Measurements from ENCODE around the gene ARNT2. TPM values are rescaled to one million over a fixed set of nuclear protein-coding genes. Genes with fewer than 3 reads are reported as not detected.
"Not testable (repeated sequence)": the region's sequence is repeated elsewhere in the genome, so short reads cannot be mapped to it uniquely, and the experiment has no call there.

The ARNT2 gene
- total RNA-seq, 6 experiments from 2014 or later = 2.4 to 16.6 (median 15.5) TPM

DNA sequence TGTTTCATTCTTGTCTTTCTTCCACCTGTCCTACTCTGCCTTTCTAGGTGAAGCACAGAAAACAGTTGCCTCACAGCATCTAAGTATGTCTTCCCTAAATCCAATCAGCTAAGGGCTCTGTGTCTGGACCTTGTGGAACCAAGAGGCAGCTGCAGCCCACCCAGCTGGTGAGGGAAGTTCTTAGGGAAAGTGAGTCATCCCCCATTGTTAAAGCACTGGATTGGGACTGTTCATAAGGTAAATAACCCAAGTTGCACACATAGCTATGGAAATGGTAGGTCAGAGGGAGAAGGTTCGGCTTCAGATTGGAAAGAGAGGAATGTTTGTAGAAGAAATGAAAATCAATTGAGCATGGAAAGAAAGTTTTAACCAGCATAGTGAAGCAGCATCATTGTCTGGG is 18.0 kb upstream of the ARNT2 start:
- Mint-ChIP-seq H3K27ac (no peak overlapping the region), H3K9me3 (no peaks in the 10 kb centered on the region), H3K4me3 (no peak overlapping the region), H3K36me3 (ENCODE audit: low read depth) (no peaks in the 10 kb centered on the region), H3K4me1 (ENCODE audit: low read depth) (no peaks in the 10 kb centered on the region), H3K27me3 (ENCODE audit: insufficient read depth) (peaks cover 9% of the 10 kb centered on the region)
- TF ChIP-seq, protein P1, sequence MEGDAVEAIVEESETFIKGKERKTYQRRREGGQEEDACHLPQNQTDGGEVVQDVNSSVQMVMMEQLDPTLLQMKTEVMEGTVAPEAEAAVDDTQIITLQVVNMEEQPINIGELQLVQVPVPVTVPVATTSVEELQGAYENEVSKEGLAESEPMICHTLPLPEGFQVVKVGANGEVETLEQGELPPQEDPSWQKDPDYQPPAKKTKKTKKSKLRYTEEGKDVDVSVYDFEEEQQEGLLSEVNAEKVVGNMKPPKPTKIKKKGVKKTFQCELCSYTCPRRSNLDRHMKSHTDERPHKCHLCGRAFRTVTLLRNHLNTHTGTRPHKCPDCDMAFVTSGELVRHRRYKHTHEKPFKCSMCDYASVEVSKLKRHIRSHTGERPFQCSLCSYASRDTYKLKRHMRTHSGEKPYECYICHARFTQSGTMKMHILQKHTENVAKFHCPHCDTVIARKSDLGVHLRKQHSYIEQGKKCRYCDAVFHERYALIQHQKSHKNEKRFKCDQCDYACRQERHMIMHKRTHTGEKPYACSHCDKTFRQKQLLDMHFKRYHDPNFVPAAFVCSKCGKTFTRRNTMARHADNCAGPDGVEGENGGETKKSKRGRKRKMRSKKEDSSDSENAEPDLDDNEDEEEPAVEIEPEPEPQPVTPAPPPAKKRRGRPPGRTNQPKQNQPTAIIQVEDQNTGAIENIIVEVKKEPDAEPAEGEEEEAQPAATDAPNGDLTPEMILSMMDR (IDR thresholded peaks at IDR 0.05) = no peak
- no peak for DNase-seq

GRCh38 chr15:80388326-80388725 is 15.9 kb upstream of the ARNT2 start:
- H3K9me3 Mint-ChIP-seq = no peaks in the 10 kb centered on the region
- H3K36me3 Mint-ChIP-seq (ENCODE audit: low read depth) = no peaks in the 10 kb centered on the region
- no peak for DNase-seq
- H3K4me3 Mint-ChIP-seq = no peak overlapping the region
- peaks cover 11% of the 10 kb centered on the region for H3K27me3 Mint-ChIP-seq (ENCODE audit: insufficient read depth)
- no peak overlapping the region for H3K27ac Mint-ChIP-seq
- H3K4me1 Mint-ChIP-seq (ENCODE audit: low read depth) = no peaks in the 10 kb centered on the region
- TF ChIP-seq, protein P1 (IDR thresholded peaks at IDR 0.05) = no peak

DNA sequence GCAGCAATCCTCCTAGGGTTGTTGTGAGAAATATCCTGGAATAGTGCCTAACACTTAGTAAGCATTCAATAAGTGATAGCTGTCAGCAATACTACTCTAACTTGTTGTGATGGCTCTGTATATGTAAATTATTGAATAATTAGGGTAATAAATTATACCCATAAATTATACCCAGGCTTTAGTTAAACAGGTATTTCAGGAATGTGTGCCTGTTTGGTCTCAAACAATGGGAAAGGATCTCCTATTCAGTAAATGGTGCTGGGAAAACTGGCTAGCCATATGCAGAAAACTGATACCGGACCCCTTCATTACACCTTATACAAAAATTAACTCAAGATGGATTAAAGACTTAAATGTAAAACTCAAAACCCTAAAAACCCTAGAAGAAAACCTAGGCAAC is 14.8 kb upstream of the ARNT2 start:
- Mint-ChIP-seq H3K27me3 (ENCODE audit: insufficient read depth) (peaks cover 13% of the 10 kb centered on the region), H3K4me1 (ENCODE audit: low read depth) (no peaks in the 10 kb centered on the region), H3K27ac (no peak overlapping the region), H3K36me3 (ENCODE audit: low read depth) (no peaks in the 10 kb centered on the region), H3K9me3 (no peaks in the 10 kb centered on the region), H3K4me3 (no peak overlapping the region)
- DNase-seq = no peak
- TF ChIP-seq, protein P1 (IDR thresholded peaks at IDR 0.05) = no peak

GRCh38 chr15:80390942-80391341 is 13.2 kb upstream of the ARNT2 start:
- not testable (repeated sequence) for DNase-seq; H3K4me1 Mint-ChIP-seq (ENCODE audit: low read depth); H3K9me3 Mint-ChIP-seq; H3K36me3 Mint-ChIP-seq (ENCODE audit: low read depth); H3K4me3 Mint-ChIP-seq; H3K27ac Mint-ChIP-seq
- H3K27me3 Mint-ChIP-seq (ENCODE audit: insufficient read depth) = peaks cover 13% of the 10 kb centered on the region

GRCh38 chr15:80395616-80396015 is 8.6 kb upstream of the ARNT2 start:
- Mint-ChIP-seq H3K36me3 (ENCODE audit: low read depth) (no peaks in the 10 kb centered on the region), H3K27ac (no peak overlapping the region), H3K4me3 (no peak overlapping the region), H3K27me3 (ENCODE audit: insufficient read depth) (peaks cover 14% of the 10 kb centered on the region), H3K4me1 (ENCODE audit: low read depth) (no peaks in the 10 kb centered on the region), H3K9me3 (no peaks in the 10 kb centered on the region)
- TF ChIP-seq, protein P1 (IDR thresholded peaks at IDR 0.05) = no peak
- DNase-seq = no peak

DNA sequence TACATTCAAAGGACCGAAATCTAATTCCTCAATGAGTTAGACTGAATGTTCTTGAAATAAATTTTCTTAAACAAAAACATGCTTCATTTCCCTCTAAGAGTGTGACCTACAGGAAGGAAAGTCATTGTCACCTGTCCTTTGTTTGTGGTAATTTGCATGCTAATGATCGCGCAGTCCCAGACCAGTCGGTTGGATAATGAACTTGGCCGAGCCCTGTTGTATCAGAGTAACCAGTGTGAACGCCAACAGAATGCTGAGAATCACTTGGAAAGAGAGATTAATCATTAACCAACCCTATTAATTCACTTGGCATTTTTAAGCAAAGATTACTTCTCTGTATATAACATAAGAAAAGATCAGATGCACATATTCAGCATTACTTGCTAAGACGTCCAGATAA is 8.1 kb upstream of the ARNT2 start:
- no peak for DNase-seq
- H3K4me3 Mint-ChIP-seq = no peak overlapping the region
- TF ChIP-seq, protein P1 (IDR thresholded peaks at IDR 0.05) = no peak
- H3K36me3 Mint-ChIP-seq (ENCODE audit: low read depth) = no peaks in the 10 kb centered on the region
- H3K4me1 Mint-ChIP-seq (ENCODE audit: low read depth) = no peaks in the 10 kb centered on the region
- H3K9me3 Mint-ChIP-seq = no peaks in the 10 kb centered on the region
- peaks cover 16% of the 10 kb centered on the region for H3K27me3 Mint-ChIP-seq (ENCODE audit: insufficient read depth)
- no peak overlapping the region for H3K27ac Mint-ChIP-seq

Data from HFFc6 (cell line).